GM19023 (cell line): ENCODE data around the gene TTLL11.
A peak's percentile ranks its signal among the peaks of the same experiment; 100 is the strongest.
"Not testable (repeated sequence)": the region's sequence is repeated elsewhere in the genome, so short reads cannot be mapped to it uniquely, and the experiment has no call there.

Experiments
- ATAC-seq: cut with Tn5 transposase; IDR thresholded peaks from one replicate; pipeline ENCODE4 v1.9.1; 2021; ENCODE audit warnings: mild to moderate bottlenecking, moderate library complexity; ENCODE audit not compliant: unreplicated experiment

TTLL11 gene

GRCh38 chr9:122125509-122126330 is 32.6 kb upstream of the TTLL11 start:
- ATAC-seq: no peak

DNA sequence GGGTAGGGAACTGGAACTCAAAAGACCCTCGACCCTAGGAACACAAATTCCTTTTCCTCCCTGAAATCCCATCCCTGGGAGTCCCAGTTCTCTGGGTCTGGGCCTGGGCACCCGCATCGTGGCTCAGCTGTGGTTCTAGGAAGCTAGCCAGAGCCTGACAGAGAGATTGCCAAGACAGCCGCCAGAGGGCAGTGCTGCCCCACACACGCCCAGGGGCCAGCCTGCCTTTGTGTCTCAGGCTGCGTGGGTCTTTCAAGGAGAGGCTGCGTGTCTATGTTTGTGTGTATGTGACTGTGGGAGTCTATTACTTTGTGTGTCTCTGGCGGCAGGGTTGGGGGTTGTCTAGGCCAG is 32.0 kb upstream of the TTLL11 start:
- peak; percentile 76 for ATAC-seq

GRCh38 chr9:122124528-122124927 is 31.4 kb upstream of the TTLL11 start:
- ATAC-seq: no peak

DNA sequence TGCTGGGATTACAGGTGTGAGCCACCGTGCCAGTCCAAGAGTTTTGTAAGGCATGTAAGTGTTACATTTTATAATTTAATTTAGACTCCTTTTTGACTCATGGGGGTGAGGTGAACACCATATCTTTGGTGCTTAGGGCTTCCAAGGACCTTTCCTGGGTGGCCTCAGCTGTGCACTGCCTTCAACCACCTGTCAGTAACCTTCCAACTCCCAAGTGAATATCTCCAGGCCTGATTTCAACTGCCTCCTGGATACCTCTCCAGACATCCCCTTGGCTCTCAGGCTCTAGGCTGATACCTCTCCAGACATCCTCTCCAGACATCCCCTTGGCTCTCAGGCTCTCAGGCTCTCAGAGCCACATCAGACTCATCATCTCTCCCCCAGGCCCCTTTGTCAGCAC is 30.9 kb upstream of the TTLL11 start:
- ATAC-seq: no peak

- ATAC-seq: no peak
Observed at GRCh38 chr9:122122903-122123632, 30.0 kb upstream of the TTLL11 start.

DNA sequence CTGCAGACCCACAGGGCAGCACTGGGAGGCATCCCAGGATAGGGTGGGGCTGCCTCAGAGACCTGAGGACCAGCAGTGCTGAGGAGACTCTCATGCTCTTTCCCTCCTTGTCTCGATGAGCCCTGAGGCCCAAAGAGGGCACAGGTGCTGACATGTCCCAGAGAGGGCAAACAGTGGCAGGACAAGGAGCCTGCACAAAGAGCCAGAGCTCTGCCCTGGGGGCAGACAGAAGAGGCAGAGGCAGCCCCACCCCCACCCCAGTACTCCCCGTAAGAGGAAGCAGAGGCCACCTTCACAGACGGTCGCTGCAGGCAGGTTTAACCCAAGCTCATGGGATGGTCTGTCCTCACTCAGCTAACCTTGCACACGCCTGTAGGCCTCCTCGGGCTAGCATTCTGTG is 29.4 kb upstream of the TTLL11 start:
- ATAC-seq: no peak

- ATAC-seq: no peak
Observed at GRCh38 chr9:122121931-122122330, 28.8 kb upstream of the TTLL11 start.

DNA sequence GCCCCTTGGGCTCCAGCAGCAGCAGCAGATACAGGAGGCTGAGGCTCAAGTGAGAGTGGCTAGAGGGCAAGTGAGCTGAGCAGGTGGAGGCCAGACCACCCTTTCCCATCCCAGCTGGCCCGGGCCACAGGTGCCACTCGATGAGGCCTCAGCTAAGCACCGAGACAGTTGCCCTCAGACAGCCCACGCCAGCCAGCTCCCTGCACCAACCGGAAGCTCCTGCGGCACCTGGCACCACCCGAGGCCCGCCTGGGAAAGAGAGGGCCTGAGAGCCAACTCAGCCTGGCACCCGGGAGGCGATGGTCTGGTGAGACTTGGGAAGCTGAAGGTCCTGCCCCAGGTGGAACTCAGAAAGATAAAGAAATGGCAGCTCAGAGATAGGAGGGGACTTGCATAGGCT is 28.3 kb upstream of the TTLL11 start:
- ATAC-seq: no peak

DNA sequence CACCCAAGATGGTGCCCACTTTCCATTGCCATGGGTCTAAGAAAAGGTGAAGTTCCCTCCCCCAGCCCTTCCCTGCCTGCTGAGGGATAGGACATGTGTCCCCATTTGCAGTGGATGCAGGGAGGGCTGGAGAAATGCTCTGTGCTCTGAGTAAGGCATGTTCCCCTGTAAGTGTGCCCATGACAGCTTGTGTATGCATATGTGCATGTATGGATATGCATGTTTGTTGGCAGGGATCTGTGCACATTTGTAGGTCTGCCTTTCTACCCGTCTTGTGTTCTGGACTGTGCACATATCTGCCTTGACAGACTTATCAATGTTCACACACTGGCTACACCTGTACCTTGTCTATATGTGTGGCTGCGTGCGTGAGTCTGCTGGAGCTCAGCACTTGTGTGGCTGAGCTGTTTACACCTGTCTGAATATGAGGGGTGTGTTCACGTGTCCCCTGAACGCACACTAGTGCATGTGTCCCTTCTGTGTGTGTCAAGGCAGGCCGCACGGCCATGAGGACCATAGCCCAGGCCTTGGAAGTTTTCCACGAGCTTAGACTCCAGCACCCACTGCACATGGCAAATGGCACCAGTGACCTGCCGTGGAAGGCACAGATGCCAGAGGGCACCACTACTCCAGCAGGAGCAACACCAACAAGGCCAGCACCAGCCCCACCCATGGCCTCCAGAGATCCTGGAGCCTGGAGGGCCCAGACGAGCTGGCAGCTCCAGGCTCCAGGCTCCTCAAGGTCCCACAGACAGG is 27.4 kb upstream of the TTLL11 start:
- no peak for ATAC-seq

DNA sequence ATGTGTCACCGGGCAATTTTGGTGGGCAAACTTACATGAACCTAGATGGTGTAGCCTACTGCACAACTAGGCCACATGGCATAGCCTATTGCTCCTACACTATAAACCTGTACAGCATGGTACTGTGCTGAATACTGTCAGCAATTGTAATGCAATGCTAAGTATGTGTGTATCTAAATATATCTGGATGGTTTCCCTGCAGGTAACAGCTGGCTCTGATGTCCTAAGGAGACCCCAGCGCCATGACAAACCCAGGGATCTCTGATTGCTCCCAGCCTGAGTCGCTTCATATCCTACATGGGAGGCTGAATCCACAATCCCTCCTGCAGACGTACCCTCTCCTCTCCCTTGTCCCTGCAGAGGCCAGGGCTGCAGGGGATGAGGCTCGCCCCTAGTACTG is 26.6 kb upstream of the TTLL11 start:
- ATAC-seq: no peak

- ATAC-seq: no peak
Observed at GRCh38 chr9:122119166-122119521, 26.0 kb upstream of the TTLL11 start.

DNA sequence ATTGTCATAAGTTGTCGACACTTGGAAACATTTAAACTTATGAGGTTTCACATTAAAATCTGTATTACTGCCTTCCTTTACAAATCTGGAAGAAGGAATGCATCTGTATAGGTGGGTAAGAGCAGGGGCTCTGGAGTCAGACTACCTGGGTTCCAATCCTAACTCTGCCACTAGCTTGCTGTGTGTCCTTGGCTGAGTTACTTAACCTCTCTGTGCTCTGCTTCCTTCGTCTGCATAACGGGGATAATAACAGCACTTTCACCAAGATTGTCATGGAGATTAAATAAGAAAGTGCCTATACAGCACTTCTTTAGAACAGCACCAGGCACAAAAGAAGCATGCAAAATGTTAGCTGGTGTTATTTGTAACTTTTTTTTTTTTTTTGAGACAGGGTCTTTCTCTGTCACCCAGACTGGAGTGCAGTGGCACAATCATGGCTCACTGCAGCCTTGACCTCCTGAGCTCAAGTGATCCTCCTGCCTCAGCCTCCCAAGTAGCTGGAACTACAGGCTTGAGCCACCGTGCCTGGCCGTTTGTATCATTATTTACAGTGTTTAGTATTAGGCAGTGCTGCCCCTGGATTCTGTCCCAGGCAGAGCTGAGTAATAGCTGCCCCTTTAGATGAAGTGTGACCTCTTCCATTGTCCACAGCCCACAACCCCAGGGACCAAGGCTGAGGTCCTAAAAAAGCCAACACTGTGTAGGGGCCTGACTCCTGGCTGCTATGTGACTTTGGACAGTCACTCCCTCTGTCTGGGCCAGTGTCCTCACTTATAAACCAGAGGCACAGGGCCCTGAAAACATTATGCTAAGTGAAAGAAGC is 25.4 kb upstream of the TTLL11 start:
- ATAC-seq: no peak

DNA sequence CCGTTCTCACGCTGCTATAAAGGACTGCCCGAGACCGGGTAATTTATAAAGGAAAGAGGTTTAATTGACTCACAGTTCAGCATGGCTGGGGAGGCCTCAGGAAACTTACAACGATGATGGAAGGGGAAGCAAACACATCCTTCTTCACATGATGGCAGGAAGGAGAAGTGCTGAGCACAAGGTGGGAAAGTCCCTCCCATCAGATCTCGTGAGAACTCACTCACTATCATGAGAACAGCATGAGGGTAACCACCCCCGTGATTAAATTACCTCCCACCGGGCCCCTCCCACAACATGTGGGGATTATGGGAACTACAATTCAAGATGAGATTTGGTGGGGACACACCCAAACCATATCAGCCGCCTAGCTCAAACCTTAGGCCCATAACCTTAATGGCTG is 24.1 kb upstream of the TTLL11 start:
- ATAC-seq: not testable (repeated sequence)

GRCh38 chr9:122116448-122117173 is 23.5 kb upstream of the TTLL11 start:
- no peak for ATAC-seq

DNA sequence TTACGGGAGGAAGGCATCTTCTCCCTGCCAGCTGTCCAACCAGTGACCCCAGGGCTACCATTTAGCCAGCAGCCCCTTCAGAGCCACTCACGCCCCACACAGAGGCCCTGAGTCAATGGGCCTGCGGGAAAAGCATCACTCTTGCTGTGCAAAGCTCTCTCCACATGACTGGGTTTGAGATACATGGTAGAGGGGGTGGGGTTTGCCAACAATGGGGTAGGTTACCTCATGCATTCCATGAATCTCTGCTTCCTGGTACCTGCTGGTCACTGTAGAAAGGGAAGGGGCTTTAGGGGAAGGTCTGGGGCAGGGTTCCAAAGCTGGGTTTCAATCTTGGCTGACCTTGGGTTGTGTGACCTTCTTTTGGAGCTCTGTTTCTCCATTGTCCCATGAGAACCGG is 22.9 kb upstream of the TTLL11 start:
- ATAC-seq: no peak

GRCh38 chr9:122115176-122116035 is 22.3 kb upstream of the TTLL11 start:
- no peak for ATAC-seq

DNA sequence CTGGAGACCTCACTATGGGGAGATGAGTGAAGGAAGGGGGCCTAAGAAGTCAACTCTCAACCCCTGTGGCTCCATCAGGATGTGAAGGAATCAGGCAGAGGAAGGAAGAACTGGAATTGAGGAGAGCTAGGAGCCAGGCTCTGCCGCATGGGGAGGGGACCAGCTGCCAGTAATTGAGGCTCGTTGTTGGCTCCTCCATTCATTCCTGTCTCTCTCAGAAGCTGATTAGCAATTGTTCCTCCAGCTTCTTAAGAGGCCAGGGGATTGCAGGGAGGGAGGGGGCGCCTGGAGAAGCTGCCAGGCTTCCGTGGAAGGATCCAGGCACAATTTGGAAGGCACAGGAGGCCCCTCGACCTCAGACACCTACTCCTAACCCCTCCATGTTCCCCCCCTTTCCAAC is 20.5 kb upstream of the TTLL11 start:
- ATAC-seq: no peak

DNA sequence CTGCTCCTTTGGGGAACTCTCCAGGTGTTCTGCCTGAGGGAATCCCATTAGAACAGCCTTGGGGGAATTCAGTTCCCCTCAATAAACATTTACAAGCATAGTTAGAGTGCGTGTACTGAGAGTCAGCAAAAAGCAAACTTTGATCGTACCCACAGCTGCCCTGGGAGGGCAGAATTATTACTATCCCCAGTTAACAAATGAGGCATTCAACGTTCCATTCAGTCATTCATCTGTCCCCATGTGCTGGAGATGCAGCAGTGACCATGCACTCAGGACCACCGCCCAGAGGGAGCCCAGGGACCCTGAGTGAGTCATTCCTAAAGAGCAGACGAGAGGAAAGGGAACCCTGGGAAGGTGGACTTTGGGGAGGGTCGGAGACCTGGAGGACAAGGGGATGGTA is 19.1 kb upstream of the TTLL11 start:
- ATAC-seq: no peak

- no peak for ATAC-seq
Observed at GRCh38 chr9:122111413-122112085, 18.4 kb upstream of the TTLL11 start.
